Effector CD4-positive, alpha-beta T cell (primary cell): ENCODE measurements around the gene ASB15. TPM values are rescaled to one million over a fixed set of nuclear protein-coding genes. Genes with fewer than 3 reads are reported as not detected.
A peak's percentile ranks its signal among the peaks of the same experiment; 100 is the strongest.
"Not testable (repeated sequence)": the region's sequence is repeated elsewhere in the genome, so short reads cannot be mapped to it uniquely, and the experiment has no call there.

ENCODE experiments used
- DNase-seq: peaks from one replicate; pipeline ENCODE4 v3.0.0-alpha.2; 2020
- total RNA-seq: gene quantifications from one replicate; lab custom pipeline; 2026; lab: John Stamatoyannopoulos, UW

ASB15 gene
- not detected for total RNA-seq

DNA sequence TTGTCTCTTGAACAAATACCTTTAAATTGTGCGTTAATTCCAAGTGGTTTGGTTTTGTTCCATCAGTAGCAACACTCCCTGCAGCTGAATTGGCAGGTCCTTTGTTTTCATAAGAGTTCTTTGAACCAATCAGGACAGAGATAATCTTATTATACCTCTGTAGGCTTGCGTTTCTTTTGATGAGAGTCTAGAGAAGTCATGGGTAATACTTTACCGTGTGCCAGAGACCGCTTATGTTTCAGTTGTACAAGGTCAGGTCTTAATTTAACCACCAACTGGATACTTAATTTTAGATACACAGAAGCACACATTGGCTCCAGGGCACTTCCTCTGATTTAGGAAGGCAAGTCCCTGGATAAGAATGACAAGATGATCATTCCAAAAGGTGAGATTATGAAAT is at the start of gene ASB15:
TSS of gene ASB15 (plus strand) at position 292 of the 400 bp plus-strand sequence. CDS start 12,682 bp downstream, outside the sequence.
- DNase-seq, result no peak

DNA sequence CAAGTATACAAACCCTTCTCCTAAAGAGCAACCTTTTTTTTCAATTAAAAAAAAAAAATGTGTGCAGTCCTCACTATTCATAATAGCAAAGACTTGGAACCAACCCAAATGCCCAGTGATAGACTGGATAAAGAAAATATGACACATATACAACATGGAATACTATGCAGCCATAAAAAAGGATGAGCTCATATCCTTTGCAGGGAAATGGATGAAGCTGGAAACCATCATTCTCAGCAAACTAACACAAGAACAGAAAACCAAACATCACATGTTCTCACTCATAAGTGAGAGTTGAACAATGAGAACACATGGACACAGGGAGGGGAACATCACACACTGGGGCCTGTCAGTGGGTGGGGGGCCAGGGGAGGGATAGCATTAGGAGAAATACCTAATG is 49.5 kb upstream of the ASB15 start:
- not testable (repeated sequence) for DNase-seq

DNA sequence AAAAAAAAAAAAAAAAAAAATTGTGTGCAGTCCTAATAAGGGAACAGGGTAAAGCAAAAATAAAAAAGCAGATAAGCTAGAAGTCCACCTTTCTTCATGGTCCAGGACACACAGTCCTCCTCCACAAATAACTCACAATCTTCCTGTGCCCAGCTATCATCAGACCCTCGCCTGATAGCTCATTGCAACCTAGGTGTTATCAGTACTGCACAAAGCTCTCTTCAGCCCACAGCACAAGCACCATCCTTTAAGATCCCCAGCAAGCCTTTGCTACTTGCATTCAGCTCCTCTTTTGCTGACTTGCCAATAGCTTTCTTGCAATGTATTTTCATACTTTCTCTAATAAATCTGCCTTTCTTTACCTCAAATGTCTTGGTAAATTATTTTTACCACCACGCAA is 49.0 kb upstream of the ASB15 start:
- no peak for DNase-seq

DNA sequence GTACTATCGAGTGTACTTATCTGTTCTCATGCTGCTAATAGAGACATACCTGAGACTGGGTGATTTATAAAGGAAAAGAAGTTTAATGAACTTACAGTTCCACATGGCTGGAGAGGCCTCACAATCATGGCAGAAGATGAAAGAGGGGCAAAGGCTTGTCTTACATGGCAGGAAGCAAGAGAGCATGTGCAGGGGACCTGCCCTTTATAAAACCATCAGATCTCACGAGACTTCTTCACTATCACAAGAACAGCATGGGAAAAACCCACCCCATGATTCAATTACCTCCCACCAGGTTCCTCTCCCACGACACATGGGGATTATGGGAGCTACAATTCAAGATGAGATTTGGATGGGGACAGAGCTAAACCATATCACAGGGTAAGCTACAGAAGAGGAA is 48.5 kb upstream of the ASB15 start:
- DNase-seq, result no peak

DNA sequence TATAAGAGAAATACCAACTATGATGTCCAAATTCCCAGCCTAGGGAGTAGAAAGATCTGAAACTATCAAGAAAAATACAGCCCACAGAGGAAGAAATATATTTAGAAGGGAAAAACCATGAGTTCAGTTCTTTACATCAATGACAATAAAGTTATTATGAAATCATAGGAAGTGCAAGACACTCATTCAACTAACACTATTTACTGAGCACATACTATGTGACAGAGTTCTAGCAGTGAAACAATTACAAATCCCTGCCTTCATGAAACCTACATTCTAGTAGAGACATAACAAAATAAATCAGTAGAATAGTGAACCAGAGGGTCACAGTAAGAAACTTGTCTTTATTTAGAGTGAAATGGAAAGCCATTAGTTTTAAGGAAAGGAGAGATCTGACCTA is 46.1 kb upstream of the ASB15 start:
- no peak for DNase-seq

DNA sequence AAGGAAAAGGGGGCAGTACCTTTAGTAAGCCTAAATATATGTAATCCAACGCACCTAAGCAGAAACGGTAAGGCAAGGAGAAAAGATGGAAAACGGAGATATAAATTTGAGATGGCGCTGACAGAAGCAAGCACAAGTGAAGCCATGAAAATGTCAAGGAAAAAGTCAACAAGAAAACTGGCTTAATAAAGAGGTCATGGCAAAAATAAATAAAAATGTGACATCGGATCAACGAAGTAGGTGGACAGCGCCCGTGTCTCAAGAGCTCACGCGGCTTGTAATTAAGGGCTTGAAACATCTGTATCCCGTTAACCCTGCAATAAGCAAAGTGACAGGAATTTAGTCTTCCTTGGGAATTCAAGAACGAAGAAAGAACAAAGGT is 44.6 kb upstream of the ASB15 start:
- no peak for DNase-seq

DNA sequence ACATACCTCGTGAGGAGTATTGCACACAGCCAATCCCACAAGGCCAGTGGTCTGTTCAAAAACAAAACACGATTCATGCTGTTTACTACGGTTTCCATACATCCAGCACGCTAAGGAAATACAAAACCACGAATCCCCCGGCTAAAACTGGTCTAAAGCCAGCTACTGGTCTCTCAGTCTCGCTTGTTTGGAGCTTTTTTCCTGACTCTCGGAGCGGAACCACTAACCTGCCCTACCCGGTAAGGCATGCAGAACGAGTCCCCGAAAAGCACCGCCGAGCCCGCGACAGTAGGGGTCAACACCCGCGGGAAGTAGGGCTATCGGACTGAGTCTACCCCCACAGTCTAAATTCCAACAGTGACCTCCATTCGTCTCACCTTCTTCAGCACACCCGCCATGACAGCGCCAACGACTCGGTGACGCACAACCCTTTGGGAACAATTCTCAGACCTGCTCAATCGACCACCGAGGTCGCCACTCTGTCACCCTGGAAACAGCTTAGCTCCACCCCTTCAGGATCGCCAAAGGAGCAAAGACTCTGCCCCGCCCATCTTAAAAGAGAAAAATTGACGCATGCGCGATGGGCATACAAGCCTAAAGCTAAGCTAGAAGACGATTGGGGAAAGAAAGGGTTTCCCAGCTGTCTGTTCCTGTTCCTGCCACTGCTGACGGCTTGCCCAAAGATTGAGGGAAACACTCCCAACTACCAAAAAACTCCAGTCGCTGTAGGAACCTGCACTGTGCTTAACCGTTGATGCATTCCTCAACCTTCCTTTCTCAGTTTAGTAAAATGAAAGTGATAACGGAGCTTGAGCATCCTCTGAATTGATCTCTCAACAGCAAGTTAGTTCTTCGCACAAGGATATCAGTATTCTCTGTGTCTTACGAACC is 44.0 kb upstream of the ASB15 start, which contains the start of gene NDUFA5:
TSS of gene NDUFA5 (minus strand) at position 421 of the 891 bp plus-strand sequence. CDS start at position 398, 23 bp downstream.
- DNase-seq, result peak; percentile 98

DNA sequence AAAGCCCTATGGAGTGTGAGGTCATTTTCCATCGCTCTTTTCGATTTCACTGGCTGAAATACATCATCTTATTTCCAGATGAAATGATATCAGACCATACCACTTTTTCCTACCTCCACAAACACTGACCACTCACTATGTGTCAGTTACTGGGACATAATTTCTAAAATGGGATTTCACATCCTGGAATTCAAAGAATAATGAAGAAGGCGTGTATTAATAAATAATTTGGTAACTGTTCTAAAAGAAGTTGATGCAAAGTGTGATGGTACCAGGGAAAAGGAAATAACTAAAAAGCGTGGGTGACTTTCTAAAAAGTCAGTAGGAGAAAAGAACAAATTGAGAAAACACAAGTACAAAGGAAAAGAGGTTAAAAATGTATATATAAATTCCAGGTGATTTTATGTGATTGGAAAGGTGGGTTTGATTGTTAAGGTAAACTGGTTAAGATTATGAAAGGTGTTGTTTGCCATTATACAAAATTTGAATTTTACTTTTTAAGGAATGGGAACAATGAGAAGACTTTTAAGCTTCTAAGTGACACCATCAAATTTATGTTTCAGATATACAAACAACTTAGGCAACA is 43.2 kb upstream of the ASB15 start:
- no peak for DNase-seq

DNA sequence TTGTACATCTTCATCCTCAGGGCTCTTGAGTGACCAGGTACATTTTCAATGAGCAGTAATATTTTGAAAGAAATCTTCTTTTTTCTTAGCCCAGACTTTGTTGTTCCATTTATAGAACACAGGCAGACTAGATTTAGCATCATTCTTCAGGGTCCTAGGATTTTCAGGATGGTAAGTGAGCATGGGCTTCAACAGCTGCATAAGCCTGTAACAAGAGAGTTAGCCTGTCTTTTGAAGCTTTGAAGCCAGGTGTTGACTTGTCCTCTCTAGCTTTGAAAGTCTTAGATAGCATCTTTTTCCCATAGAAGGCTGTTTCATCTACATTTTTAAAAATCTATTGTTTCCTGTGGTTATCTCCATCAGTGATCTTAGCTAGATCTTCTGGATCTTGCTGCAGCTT is 39.5 kb upstream of the ASB15 start:
- no peak for DNase-seq

DNA sequence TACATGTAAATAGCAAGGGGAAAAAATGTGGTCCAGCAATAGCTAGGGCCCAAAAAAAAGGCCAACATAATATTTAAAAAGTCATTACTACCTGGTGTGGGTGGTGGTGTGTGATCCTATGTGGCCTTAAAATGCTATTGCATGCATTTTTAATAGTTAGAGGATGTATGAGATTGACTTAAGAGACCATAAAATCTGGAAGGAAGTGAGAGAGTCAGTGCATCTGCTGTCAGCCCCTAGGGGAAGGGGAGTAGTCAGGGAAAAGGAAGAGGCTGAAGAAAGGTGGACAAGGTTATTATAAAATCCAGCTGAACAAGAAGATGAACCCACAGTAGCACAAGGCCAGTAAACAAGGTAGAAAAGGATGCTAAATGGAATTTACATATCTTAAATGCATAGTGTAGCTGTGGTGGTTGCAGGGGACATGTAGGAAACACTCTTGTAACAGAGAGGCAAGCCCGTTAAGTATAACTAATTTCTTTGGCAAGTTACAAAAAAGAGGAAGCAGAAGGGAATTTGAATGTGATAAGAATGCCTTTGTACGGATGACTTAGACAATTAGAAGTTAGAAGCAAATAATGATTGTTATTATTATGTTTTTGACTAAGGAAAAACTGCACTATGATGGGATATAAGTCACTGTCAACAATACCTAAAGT is 32.1 kb upstream of the ASB15 start:
- DNase-seq, result no peak

DNA sequence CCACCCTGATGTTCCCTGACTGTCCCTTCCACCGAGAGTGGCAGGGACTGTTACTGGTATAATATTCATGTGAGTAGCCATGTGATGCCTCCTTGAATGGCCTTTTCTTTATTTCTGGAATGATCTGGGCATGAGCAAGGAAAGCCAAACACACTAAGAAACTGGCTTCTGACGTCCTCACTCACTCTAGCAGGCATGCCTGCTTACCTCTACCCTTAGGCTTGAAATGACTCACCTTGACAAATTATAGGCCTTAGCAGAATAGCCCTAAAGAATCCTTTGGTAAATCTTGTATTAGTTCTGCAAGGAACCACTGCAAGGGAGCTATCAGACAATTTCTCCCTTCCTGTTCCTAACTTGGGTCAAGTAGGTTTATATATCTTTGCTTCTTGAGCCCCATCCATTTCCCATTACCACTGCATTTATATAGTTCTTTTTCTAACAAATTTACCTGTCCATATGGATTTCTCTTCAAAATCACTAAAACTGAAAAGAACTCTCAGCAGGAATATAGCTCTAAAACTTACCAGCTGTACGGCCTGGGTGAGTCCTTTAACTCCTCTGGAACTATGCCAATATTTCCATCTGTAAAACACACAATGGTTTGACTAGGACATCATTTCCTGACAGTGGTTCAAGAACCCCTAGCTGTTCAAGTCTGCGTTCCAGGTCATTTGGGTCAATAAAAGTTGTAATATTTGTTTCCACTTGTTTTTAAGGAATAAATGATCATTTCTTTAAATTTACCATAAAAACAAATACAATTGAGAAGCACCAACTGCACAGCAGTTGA is 31.0 kb upstream of the ASB15 start:
- no peak for DNase-seq

DNA sequence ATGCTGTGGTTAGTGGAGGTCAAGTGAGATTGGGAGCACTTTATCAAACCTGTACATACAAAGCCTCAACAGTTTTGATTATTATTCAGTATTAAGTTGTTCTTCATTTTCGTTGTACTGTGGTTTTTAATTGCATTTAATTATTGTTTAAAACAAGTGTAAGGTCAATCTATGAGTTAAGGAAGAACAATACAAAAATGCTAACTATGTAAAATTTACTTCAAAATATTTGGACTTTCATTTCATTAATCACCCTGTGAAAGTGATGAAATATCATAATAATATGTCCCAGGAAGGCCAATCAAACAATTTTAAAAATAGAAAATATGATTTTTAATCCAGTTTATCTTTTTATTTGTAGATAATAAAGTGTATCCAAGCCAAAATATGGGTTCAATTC is 30.4 kb upstream of the ASB15 start:
- DNase-seq, result no peak

DNA sequence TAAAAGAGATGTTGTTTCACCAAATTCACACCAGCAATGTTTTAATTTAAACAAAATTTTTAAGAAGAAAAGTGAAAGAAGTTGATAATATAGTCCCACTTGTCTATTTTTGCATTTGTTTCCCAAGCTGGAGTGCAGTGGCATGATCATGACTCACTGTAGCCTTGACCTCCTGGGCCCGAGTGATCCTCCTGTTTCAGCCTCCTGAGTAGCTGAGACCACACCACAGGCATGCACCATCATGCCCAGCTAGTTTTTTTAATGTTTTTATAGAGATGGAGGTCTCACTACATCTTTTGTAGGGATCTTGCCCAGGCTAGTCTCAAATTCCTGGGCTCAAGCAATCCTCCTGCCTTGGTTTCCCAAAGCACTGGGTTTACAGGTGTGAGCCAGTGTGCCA is 29.9 kb upstream of the ASB15 start:
- DNase-seq, result no peak

DNA sequence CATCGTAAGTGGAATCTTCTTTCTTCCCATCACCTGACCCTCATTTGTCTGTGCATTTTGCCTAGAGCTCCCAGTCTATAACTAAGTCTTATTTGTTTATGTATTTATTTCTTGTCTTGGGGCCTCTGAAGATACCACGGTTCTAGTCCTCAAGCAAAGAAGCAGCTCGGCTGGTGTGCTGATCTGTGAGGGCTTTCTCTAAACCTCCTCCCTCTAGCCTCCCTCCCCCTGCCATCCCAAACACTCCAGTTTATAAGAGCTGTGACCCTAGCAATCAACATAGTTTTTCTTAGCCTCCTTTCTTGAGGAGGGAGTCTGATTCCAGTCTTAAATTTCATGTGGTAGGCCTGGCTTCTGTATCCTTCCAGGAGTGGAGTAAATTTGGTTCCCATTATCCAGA is 28.3 kb upstream of the ASB15 start:
- DNase-seq, result no peak

DNA sequence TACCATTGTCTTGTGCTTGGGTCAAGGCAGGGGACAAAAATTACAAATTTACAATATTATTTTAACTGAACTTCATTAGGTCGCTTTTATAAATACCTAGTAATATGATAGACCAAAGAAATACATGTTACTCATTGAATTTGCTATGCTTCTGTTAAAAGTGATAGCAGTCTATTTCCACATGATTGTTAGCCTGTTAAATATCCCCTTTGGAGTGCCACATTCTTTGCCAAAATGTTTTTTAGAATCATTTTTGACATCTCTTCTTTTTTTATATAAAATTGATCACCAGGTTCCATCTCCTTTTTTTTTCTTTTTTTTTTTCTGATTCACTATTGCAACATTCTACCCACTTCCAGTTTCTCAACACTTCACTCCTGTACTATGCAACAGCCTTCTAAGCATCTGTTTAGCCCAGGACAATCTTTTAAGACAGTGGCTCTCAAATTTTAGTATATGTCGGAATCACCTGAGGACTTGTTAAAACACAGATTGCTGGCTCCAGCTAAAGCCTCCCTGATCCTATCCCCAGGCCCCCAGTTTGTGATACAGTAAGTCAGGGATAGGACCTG is 27.6 kb upstream of the ASB15 start:
- DNase-seq, result no peak

DNA sequence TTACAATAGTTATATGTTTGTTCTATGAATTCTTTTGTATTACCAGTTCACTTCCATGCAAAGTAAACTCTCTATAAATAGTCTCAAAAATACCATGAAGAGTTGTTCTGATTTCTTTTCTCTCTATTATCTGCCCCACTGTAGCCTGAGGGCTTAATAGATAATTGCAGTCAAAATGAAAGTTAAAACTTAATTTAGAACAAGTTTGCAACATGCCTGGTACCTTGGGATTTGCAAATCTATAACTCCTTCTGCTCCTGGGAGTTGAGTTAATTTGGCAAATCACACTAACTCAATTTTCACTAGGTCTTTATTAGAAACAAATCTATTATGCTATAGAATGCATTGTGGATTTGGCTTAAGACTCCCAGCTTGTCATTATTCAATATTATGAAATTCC is 22.2 kb upstream of the ASB15 start:
- DNase-seq, result no peak

DNA sequence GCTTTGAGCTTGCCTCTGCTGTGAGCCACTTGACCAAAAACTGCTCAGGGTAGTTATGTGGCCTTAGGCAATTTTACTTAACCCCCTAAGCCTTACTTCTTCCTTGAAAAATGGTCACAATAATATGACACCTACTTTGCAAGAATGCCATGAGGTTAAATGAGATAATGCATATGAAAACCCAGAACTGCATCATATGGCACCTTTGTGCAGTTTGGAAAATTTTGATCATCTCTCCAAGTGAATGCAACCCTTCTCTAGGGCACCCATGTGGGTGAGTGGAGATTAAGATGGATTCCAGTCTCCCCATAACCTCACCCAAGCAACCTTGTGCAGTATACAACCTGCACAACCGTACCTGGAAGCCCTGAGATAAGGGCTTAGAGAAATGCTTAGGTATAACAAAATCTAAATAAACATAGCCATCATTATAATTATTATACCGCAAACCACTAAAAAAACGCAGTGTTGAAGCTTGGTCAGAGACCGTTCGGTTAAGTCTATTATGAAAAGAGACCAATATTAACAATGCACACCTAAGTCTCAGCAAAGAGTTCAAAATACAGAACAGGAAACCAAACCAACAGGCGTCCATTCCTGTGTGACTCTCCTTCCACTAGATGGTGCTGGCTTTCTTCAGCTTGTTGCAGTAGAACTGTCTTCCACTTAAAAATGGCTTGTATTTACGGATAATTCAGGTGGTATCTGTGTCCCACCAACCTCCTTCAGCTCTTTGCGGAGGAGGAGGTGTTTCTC is 21.0 kb upstream of the ASB15 start:
- DNase-seq, result no peak

DNA sequence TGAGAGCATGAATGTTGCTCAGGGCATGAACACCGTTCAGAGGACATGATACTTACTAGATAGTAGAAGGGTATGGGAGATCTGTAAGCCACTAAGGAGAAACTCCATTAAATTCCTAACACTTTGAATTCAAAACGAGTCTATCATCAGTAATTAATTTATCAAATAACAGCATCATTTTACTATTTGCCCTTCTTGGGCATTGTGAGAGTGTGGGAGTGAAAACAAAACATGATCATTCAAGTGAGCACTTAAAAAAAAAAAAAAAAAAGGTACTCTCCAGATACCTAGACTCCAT is 20.5 kb upstream of the ASB15 start:
- DNase-seq, result no peak

DNA sequence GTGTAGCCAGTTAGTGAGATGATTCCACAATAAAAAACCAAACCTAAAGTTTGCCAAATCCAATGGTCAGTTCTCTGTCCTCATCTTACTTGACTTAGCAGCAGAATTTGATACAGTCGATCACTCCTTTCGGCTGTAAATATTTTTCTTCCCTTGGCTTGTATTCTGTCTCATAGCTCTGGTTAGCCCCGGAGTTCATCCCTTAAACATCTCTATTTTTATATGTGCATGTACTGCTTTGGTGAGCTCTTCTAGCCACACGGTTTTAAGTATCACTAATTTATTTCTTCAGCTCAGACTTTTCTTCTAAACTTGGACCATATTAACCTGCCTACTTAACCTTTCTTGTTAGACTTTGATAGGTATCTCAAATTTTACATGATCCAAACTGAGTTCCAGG is 17.8 kb upstream of the ASB15 start:
- DNase-seq, result no peak

DNA sequence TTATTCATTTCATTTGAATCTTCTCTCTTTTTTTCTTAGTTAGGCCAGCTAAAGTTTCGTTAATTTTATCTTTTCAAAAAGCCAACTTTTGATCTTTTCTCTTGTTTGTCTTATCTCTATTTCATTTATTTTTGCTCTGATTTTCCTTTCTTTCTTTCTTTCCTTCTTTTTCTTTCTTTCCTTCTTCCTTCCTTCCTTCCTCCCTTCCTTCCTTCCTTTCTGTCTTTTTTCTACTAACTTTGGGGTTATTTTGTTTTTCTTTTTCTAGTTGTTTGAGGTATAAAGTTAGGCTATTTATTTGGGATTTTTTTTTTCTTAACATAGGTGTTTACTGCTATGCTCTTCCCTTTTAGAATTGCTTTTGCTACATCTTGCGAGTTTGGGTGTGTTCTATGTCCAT is 13.2 kb upstream of the ASB15 start:
- no peak for DNase-seq

DNA sequence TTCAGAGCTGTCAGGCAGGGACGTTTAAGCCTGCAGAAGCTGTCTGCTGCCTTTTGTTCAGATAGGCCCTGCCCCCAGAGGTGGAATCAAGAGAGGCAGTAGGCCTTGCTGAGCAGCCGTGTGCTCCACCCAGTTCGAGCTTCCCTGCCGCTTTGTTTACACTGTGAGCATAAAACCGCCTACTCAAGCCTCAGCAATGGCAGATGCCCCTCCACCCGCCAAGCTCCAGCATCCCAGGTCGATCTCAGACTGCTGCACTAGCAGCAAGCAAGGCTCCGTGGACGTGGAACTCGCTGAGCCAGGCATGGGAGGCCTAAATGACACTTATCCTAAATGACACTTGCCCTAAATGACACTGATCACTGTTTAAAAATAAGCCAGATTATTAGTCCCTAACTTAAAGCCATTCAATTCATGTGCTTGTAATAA is 6.8 kb upstream of the ASB15 start:
- DNase-seq, result no peak

DNA sequence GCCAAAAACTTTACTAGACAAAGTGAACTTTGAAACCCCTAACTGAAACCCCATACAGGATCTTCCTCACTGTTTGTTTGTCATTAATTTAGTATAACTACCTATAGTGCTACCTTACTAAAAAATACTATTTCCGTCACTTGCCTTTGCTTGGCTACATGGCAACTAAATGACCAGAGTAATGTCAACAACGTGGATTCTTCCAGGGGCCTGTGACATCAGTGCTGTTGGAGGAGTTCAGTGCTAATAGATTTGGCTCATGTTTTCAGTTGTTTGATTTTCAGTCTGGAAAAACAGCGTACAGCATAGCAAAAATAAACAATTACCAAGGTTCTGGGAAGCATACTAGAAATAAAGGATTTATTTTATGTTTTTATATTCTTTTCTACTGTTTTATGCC is 3.0 kb upstream of the ASB15 start:
- DNase-seq, result no peak
